PC-3 (cell line): ENCODE results near the gene PDK1. TPM values are rescaled to one million over a fixed set of nuclear protein-coding genes. Genes with fewer than 3 reads are reported as not detected.

Experiments used
- ATAC-seq: fragments of 200-7000 bp; cut with Tn5 transposase; 2 replicates; pipeline ENCODE4 v1.9.1; 2020; ENCODE audit warnings: mild to moderate bottlenecking, moderate library complexity
- BruUV-seq: library from RNA; stranded (reverse); fragments of 400-500 nt; replicated peaks from 2 replicates; lab custom pipeline; 2021; lab: Mats Ljungman, UMichigan
- CTCF ChIA-PET: fragments of 300-600 bp; sonication (Branson Sonifier 250); formaldehyde crosslinking; loops from one replicate; lab custom pipeline; 2022; ENCODE audit warnings: antibody characterized with exemption; lab: Charles Lee
- POLR2A ChIA-PET: fragments of 300-600 bp; sonication (Branson Sonifier 250); formaldehyde crosslinking; loops from one replicate; lab custom pipeline; 2022; ENCODE audit warnings: antibody characterized with exemption; ENCODE audit not compliant: unreplicated experiment; lab: Charles Lee
- DNase-seq: peaks from one replicate; pipeline ENCODE4 v3.0.0-alpha.2; 2015
- H2AFZ ChIP-seq: fragments of 300-600 bp; sonication (generic); 2 replicates; pipeline ENCODE4 v1.6.0; 2016; ENCODE audit warnings: antibody characterized with exemption, low read length
- H3F3A ChIP-seq: fragments of 300-600 bp; sonication (generic); one replicate; pipeline ENCODE4 v1.6.0; 2017; ENCODE audit warnings: antibody characterized with exemption, low read length, control low read depth, mild to moderate bottlenecking; ENCODE audit not compliant: unreplicated experiment
- H3K27ac ChIP-seq: fragments of 300-600 bp; sonication (generic); 2 replicates; pipeline ENCODE4 v1.5.1; 2016; ENCODE audit warnings: mild to moderate bottlenecking, low read length
- H3K27me3 ChIP-seq: fragments of 300-600 bp; sonication (generic); 2 replicates; pipeline ENCODE4 v1.6.1; 2016; ENCODE audit warnings: low read length, mixed read lengths
- H3K36me3 ChIP-seq: fragments of 300-600 bp; sonication (generic); 2 replicates; pipeline ENCODE4 v1.6.1; 2016; ENCODE audit warnings: low read depth, mixed run types, low read length, mixed read lengths
- H3K4me1 ChIP-seq: fragments of 300-600 bp; sonication (generic); 2 replicates; pipeline ENCODE4 v1.5.1; 2016; ENCODE audit warnings: low read length; ENCODE audit not compliant: insufficient read depth
- H3K4me2 ChIP-seq: fragments of 300-600 bp; sonication (generic); 2 replicates; pipeline ENCODE4 v1.6.0; 2016; ENCODE audit warnings: low read length
- H3K4me3 ChIP-seq: fragments of 300-600 bp; sonication (generic); 2 replicates; pipeline ENCODE4 v1.5.1; 2016; ENCODE audit warnings: mild to moderate bottlenecking, low read length, mixed read lengths
- H3K79me2 ChIP-seq: fragments of 300-600 bp; sonication (generic); 2 replicates; pipeline ENCODE4 v1.6.1; 2017; ENCODE audit warnings: low read length, mixed read lengths
- H3K9ac ChIP-seq: fragments of 300-600 bp; sonication (generic); 2 replicates; pipeline ENCODE4 v1.6.0; 2016; ENCODE audit warnings: mild to moderate bottlenecking, low read length
- H3K9me2 ChIP-seq: fragments of 300-600 bp; sonication (generic); replicated peaks from 2 replicates; pipeline ENCODE4 v1.6.1; 2016; ENCODE audit warnings: mixed run types, low read length, mixed read lengths
- H3K9me3 ChIP-seq: fragments of 300-600 bp; sonication (generic); 2 replicates; pipeline ENCODE4 v1.6.1; 2016; ENCODE audit warnings: low read length, mixed read lengths
- H4K20me1 ChIP-seq: fragments of 300-600 bp; sonication (generic); 2 replicates; pipeline ENCODE4 v1.6.1; 2016; ENCODE audit warnings: low read length, mixed read lengths
- CTCF ChIP-seq: fragments of 300-600 bp; sonication (generic); conservative IDR thresholded peaks from 2 replicates; pipeline ENCODE4 v1.5.1; 2017; ENCODE audit warnings: antibody characterized with exemption, low read depth, mild to moderate bottlenecking, low read length
- EZH2 ChIP-seq: fragments of 300-600 bp; sonication (generic); IDR thresholded peaks from one replicate; pipeline ENCODE4 v1.6.1; 2017; ENCODE audit warnings: antibody characterized with exemption, mild to moderate bottlenecking, low read length; ENCODE audit not compliant: unreplicated experiment
- EZH2phosphoT487 ChIP-seq: fragments of 300-600 bp; sonication (generic); IDR thresholded peaks from 2 replicates; pipeline ENCODE4 v1.6.1; 2018; ENCODE audit warnings: mild to moderate bottlenecking, antibody characterized with exemption, low read length, borderline replicate concordance
- intact Hi-C: fragments of 100-400 bp; cut with micrococcal nuclease; formaldehyde crosslinking; loops from 2 replicates; pipeline ENCODE4 v1.9.0; 2023
- total RNA-seq: library from RNA; depleted of rRNA; stranded (reverse); fragments of >200 nt; gene quantifications from 2 replicates; pipeline ENCODE4 v1.2.3, GENCODE V29; 2014

The PDK1 gene
- total RNA-seq, 1 experiment from 2014 or later, result 45.8 TPM

- Histone ChIP-seq H3K4me2 (peak overlapping the region; percentile 13), H2AFZ (peak overlapping the region; percentile 56)
- BruUV-seq, result no TSS peak
Measured at GRCh38 chr2:172643142-172643541, 87.3 kb downstream of the PDK1 start.

GRCh38 chr2:172647439-172647838, 91.5 kb downstream of the PDK1 start:
- DNase-seq, result peak; percentile 55
- Histone ChIP-seq H3K4me1 (peaks cover 45% of the 10 kb centered on the region), H3K9ac (no peak overlapping the region; the same call in 1 of the 2 replicates), H3F3A (no peaks in the 10 kb centered on the region), H3K79me2 (no peaks in the 10 kb centered on the region), H2AFZ (no peak overlapping the region), H3K27ac (peak overlapping the region; percentile 67), H3K9me3 (no peaks in the 10 kb centered on the region), H3K36me3 (no peaks in the 10 kb centered on the region), H3K27me3 (no peaks in the 10 kb centered on the region), H3K4me3 (no peak overlapping the region), H3K9me2 (no peaks in the 10 kb centered on the region), H3K4me2 (peak overlapping the region; percentile 31), H4K20me1 (no peaks in the 10 kb centered on the region)
- intact Hi-C loops, result no loop called here
- peak; percentile 28 for ATAC-seq
- BruUV-seq, result no TSS peak
- ChIA-PET POLR2A (no interaction called here), CTCF (no interaction called here)
- TF ChIP-seq EZH2phosphoT487 (no peak), EZH2 (no peak), CTCF (no peak)

More at GRCh38 chr2:172643142-172643541, 87.3 kb downstream of the PDK1 start:
- no peaks in the 10 kb centered on the region for H3K9me3 ChIP-seq
- H3K79me2 ChIP-seq, result no peaks in the 10 kb centered on the region
- ChIA-PET POLR2A (no interaction called here), CTCF (no interaction called here)
- no peaks in the 10 kb centered on the region for H3K27me3 ChIP-seq
- no peaks in the 10 kb centered on the region for H3K36me3 ChIP-seq
- no peaks in the 10 kb centered on the region for H3K9me2 ChIP-seq
- peaks cover 73% of the 10 kb centered on the region for H3K4me1 ChIP-seq
- peak overlapping the region; percentile 76 for H3K9ac ChIP-seq
- TF ChIP-seq EZH2phosphoT487 (no peak), CTCF (no peak), EZH2 (no peak)
- ATAC-seq (peak; percentile 77), DNase-seq (peak; percentile 90)
- no peaks in the 10 kb centered on the region for H3F3A ChIP-seq
- peak overlapping the region; percentile 95 for H3K27ac ChIP-seq
- no peak overlapping the region for H3K4me3 ChIP-seq
- intact Hi-C loops, result no loop called here
- H4K20me1 ChIP-seq, result no peaks in the 10 kb centered on the region

GRCh38 chr2:172655091-172655837, 99.4 kb downstream of the PDK1 start:
- CTCF ChIA-PET, result interaction anchor here (0.5 to 0.9 kb wide), 4 partner anchors 15 to 1072 kb away, joined by 3 to 7 read pairs (median 3); no protein-coding TSS in a partner anchor
- peak; percentile 84 for ATAC-seq
- Histone ChIP-seq H3K9me3 (peaks cover 5% of the 10 kb centered on the region; the same call in 1 of the 2 replicates), H3K9me2 (no peaks in the 10 kb centered on the region), H3K4me1 (peaks cover 21% of the 10 kb centered on the region), H3K4me3 (peak overlapping the region; percentile 41), H4K20me1 (no peaks in the 10 kb centered on the region), H3K9ac (peak overlapping the region; percentile 86), H2AFZ (peak overlapping the region; percentile 39; the same call in 1 of the 2 replicates), H3K27ac (peak overlapping the region; percentile 99), H3K79me2 (no peaks in the 10 kb centered on the region), H3K27me3 (no peaks in the 10 kb centered on the region), H3K36me3 (no peaks in the 10 kb centered on the region; the same call in 1 of the 2 replicates), H3K4me2 (peak overlapping the region; percentile 70), H3F3A (peaks cover 10% of the 10 kb centered on the region)
- TF ChIP-seq EZH2phosphoT487 (no peak), EZH2 (no peak), CTCF (no peak)
- peak; percentile 94 for DNase-seq
- intact Hi-C loops, result loop anchor here (5.0 kb wide), 2 partner anchors 33 to 42 kb away; no protein-coding TSS in a partner anchor
- POLR2A ChIA-PET, result no interaction called here
- no TSS peak for BruUV-seq
